ENCODE measurements around the gene IDUA.

The IDUA gene

GRCh38 chr4:1019320-1019719, 32.5 kb downstream of the IDUA start:
- TF ChIP-seq, protein P1, sequence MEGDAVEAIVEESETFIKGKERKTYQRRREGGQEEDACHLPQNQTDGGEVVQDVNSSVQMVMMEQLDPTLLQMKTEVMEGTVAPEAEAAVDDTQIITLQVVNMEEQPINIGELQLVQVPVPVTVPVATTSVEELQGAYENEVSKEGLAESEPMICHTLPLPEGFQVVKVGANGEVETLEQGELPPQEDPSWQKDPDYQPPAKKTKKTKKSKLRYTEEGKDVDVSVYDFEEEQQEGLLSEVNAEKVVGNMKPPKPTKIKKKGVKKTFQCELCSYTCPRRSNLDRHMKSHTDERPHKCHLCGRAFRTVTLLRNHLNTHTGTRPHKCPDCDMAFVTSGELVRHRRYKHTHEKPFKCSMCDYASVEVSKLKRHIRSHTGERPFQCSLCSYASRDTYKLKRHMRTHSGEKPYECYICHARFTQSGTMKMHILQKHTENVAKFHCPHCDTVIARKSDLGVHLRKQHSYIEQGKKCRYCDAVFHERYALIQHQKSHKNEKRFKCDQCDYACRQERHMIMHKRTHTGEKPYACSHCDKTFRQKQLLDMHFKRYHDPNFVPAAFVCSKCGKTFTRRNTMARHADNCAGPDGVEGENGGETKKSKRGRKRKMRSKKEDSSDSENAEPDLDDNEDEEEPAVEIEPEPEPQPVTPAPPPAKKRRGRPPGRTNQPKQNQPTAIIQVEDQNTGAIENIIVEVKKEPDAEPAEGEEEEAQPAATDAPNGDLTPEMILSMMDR (conservative IDR thresholded peaks at IDR 0.05; ENCODE audit: low read depth, low read length), result no peak
- DNase-seq (ENCODE audit: low read depth), result no peak
- no peak overlapping the region for H3K4me3 ChIP-seq (ENCODE audit: low read length)

DNA sequence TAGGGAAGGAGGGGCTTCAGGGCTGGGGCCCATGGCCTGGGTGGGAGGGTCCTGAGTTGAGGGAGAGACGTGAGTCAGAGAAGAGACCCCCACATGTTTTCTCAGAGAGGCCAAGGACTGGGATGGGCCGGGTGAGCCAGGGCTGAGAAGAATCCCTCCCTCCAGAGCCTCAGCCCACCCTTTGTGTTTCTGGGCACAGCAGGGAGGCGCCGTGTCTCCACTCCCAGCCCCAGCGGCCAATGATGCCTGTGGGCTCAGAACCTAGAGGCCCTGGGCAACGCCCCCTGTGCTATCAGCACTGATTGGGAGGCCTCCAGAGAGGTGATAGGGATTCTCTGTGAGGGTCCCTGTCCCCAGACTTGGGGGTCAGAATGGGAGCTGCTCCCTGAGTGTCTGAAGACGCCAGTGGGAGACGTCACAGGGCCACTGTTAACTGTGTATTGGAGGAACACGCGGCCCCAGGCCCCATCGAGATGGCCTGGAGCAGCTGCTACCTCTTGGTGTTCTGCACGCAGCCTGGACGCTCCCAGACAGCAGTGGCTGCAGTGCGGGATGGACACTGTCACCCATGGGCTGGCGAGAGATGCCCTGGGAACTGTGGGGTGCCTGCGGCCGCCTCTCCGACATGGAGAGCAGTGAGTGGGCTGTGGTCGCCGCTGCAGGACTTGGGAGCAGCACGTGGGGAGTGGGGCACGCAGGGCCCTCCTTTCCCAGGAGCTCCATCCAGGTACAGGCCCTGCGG, 33.1 kb downstream of the IDUA start:
- no peak overlapping the region for H3K4me3 ChIP-seq (ENCODE audit: low read length)
- TF ChIP-seq, protein P1 (conservative IDR thresholded peaks at IDR 0.05; ENCODE audit: low read depth, low read length), result no peak
- no peak for DNase-seq (ENCODE audit: low read depth)

DNA sequence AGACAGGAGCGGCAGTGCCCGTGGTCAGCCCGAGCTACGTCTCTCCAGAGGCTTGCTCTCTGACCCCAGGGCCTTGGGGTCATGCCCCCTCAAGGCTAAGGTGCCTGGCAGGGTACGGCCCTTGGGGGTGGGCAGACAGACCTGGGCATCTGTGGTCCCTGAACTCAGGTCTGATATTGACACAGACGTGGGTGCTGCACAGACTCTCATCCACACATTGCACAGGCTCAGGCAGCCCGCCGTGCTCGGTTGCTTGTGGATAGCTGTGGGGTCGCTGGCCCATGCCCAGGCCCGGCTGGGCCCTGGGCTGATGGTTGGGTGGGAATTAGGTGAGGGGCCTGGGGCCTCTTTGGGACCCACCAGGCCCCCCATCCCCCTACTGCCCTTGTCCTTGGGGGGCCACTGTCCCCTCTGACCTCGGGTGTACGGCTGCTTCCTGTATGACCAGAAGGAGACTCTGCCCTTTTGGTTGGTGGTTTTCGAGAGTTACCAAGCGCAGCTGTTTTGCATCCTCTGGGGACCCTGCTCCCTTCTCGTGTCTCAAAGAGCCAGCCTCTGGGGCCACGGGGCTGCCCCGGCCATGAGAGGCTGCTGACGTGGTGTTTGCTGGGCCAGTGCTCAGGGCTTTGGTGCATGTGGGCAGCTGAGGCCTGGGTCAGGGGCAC, 34.7 kb downstream of the IDUA start:
- no peak overlapping the region for H3K4me3 ChIP-seq (ENCODE audit: low read length)
- no peak for DNase-seq (ENCODE audit: low read depth)
- TF ChIP-seq, protein P1 (conservative IDR thresholded peaks at IDR 0.05; ENCODE audit: low read depth, low read length), result no peak

- no peak for DNase-seq (ENCODE audit: low read depth)
- no peak overlapping the region for H3K4me3 ChIP-seq (ENCODE audit: low read length)
- TF ChIP-seq, protein P1 (conservative IDR thresholded peaks at IDR 0.05; ENCODE audit: low read depth, low read length), result no peak
Observed at GRCh38 chr4:1022051-1022738, 35.4 kb downstream of the IDUA start.

DNA sequence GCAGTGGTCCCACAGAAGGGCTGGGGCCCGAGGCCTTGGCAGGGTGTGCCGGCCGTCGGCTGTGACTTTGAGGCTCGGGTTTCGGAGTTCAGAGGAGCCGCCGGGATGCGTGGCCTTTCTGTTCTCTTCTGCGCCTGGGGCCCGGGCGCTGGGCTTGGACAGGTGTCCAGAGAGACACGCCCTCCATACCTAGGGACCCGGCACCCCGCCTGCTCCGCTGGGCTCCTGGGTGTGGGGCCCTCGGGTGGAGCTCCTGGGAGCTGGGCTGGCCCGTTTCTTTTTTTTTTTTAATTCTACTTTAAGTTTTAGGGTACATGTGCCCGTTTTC, 35.9 kb downstream of the IDUA start:
- no peak overlapping the region for H3K4me3 ChIP-seq (ENCODE audit: low read length)
- TF ChIP-seq, protein P1 (conservative IDR thresholded peaks at IDR 0.05; ENCODE audit: low read depth, low read length), result no peak
- DNase-seq (ENCODE audit: low read depth), result no peak

- H3K4me3 ChIP-seq (ENCODE audit: low read length), result no peak overlapping the region
- DNase-seq (ENCODE audit: low read depth), result no peak
- TF ChIP-seq, protein P1 (conservative IDR thresholded peaks at IDR 0.05; ENCODE audit: low read depth, low read length), result no peak
Observed at GRCh38 chr4:1023075-1023640, 36.3 kb downstream of the IDUA start.

Measured in retinal pigment epithelial cell (primary cell).